Astrocyte of the cerebellum (primary cell): Measurements from ENCODE around the gene ZNF440.
"Not testable (repeated sequence)": the region's sequence is repeated elsewhere in the genome, so short reads cannot be mapped to it uniquely, and the experiment has no call there.

Experiments used
- DNase-seq: peaks from one replicate; pipeline ENCODE4 v3.0.0-alpha.2; 2011; ENCODE audit warnings: low read depth
- H3K4me3 ChIP-seq: 2 replicates; pipeline ENCODE4 v1.5.1; 2011; ENCODE audit warnings: mild to moderate bottlenecking, low read depth, low read length, moderate library complexity
- CTCF ChIP-seq: IDR thresholded peaks from 2 replicates; pipeline ENCODE4 v1.5.1; 2012; ENCODE audit warnings: low read length, low read depth, moderate library complexity, mild to moderate bottlenecking; ENCODE audit errors: missing control alignments
- in situ Hi-C: cut with HindIII; loops from 2 replicates; pipeline ENCODE4 v1.10.0; 2017; ENCODE audit warnings: low sequenced_read_pairs

The ZNF440 gene

GRCh38 chr19:11873762-11874161 lies 59.7 kb downstream of the ZNF440 start:
- in situ Hi-C loops, result no loop called here
- H3K4me3 ChIP-seq, result no peak overlapping the region
- no peak for TF ChIP-seq CTCF
- no peak for DNase-seq

- H3K4me3 ChIP-seq, DNase-seq, in situ Hi-C loops: not testable (repeated sequence)
- peak; percentile 7 for TF ChIP-seq CTCF
Measured at GRCh38 chr19:11879687-11880266, 65.7 kb downstream of the ZNF440 start.

- DNase-seq, result no peak
- TF ChIP-seq CTCF, result no peak
- in situ Hi-C loops, result no loop called here
- no peak overlapping the region for H3K4me3 ChIP-seq
Measured at GRCh38 chr19:11880598-11880997, 66.5 kb downstream of the ZNF440 start.

GRCh38 chr19:11881151-11881800 lies 67.2 kb downstream of the ZNF440 start:
- peak; percentile 77 for TF ChIP-seq CTCF

GRCh38 chr19:11882606-11883005 lies 68.5 kb downstream of the ZNF440 start:
- H3K4me3 ChIP-seq, result no peak overlapping the region
- in situ Hi-C loops, result no loop called here
- no peak for DNase-seq
- TF ChIP-seq CTCF, result no peak

More at GRCh38 chr19:11881151-11881800, 67.2 kb downstream of the ZNF440 start:
- H3K4me3 ChIP-seq, result no peak overlapping the region
- in situ Hi-C loops, result no loop called here
- peak; percentile 27 for DNase-seq
